Measurements from ENCODE around the gene C4orf54. TPM values are rescaled to one million over a fixed set of nuclear protein-coding genes. Genes with fewer than 3 reads are reported as not detected.

Gene C4orf54
- total RNA-seq, 1 donor from 2014 or later, result not detected

DNA sequence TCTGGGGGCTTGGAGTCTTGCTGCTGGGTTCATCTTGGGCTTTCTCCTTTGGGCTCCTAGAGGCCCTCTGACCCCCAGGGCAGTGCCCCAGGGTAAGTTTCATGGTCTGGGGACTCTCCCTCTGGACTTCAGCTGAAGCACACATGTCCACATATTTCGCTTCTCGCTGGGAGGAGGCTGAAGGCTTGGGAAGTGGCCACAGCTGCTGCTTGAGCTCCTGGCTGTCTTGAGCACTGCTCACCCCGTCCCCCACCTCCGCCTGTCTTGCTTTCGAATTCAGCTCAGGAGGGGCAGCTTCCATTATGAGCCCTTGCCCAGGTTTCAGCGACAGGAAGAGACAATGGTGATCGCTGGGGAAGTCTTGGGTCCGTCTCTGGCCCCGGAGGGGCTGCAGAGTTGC lies 3.7 kb downstream of the C4orf54 start:
- intact Hi-C loops (cut with DNase I), result no loop called here
- TF ChIP-seq, protein P1, sequence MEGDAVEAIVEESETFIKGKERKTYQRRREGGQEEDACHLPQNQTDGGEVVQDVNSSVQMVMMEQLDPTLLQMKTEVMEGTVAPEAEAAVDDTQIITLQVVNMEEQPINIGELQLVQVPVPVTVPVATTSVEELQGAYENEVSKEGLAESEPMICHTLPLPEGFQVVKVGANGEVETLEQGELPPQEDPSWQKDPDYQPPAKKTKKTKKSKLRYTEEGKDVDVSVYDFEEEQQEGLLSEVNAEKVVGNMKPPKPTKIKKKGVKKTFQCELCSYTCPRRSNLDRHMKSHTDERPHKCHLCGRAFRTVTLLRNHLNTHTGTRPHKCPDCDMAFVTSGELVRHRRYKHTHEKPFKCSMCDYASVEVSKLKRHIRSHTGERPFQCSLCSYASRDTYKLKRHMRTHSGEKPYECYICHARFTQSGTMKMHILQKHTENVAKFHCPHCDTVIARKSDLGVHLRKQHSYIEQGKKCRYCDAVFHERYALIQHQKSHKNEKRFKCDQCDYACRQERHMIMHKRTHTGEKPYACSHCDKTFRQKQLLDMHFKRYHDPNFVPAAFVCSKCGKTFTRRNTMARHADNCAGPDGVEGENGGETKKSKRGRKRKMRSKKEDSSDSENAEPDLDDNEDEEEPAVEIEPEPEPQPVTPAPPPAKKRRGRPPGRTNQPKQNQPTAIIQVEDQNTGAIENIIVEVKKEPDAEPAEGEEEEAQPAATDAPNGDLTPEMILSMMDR (IDR thresholded peaks at IDR 0.05), result no peak
- Histone ChIP-seq H3K4me1 (no peaks in the 10 kb centered on the region), H3K27ac (no peak overlapping the region), H3K36me3 (no peaks in the 10 kb centered on the region), H3K9me3 (no peaks in the 10 kb centered on the region), H3K4me3 (no peak overlapping the region), H3K27me3 (ENCODE audit: low read depth) (no peaks in the 10 kb centered on the region)
- no peak for ATAC-seq
- DNase-seq, result no peak

DNA sequence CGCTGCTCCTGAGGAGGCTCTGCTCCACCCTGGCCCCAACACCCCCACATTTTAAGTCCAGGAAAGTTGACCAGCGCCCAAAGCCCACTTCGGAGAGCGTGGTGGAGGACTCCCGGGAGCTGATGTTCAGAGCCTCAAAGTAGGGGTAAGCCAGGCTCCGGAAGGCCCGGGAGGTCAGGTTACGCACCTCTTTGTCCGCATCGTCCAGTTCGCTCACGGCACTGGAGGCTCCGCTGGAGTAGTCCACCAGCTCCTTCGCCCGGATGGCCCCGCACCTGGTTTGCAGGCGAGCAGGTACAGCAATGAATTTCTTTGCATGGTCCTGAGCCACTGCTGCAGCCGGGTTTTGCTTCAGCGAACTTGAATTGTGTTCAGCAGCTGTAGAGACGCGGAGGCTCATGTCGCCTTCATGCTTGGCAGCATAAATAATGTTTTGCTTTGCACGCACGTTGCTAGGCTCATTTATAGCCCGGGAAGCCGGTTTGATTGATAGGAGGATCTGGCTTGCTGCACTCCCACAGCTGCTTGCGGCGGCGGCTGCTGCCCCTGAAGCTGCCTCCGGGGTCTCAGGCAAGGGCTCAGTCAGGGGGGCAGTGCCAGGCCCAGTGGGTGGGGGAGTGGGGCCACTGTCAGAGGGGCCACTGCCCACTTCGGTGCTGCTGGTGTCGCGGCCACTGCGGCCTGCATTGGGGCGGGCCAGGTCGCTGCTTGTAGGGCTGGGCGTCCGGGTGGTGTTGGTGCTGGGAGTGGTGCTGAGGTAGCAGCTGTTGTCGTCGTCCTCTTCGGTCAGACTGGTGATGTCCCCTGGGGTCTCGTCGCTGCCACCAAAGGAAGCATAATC lies 4.8 kb downstream of the C4orf54 start:
- DNase-seq (peak; percentile 45), ATAC-seq (peak in 1 of 2 donors; percentile 13)
- Histone ChIP-seq H3K9me3 (no peaks in the 10 kb centered on the region), H3K27me3 (ENCODE audit: low read depth) (no peaks in the 10 kb centered on the region), H3K4me1 (no peaks in the 10 kb centered on the region), H3K36me3 (no peaks in the 10 kb centered on the region), H3K27ac (no peak overlapping the region), H3K4me3 (no peak overlapping the region)
- intact Hi-C loops (cut with DNase I), result no loop called here
- TF ChIP-seq, protein P1 (IDR thresholded peaks at IDR 0.05), result no peak

DNA sequence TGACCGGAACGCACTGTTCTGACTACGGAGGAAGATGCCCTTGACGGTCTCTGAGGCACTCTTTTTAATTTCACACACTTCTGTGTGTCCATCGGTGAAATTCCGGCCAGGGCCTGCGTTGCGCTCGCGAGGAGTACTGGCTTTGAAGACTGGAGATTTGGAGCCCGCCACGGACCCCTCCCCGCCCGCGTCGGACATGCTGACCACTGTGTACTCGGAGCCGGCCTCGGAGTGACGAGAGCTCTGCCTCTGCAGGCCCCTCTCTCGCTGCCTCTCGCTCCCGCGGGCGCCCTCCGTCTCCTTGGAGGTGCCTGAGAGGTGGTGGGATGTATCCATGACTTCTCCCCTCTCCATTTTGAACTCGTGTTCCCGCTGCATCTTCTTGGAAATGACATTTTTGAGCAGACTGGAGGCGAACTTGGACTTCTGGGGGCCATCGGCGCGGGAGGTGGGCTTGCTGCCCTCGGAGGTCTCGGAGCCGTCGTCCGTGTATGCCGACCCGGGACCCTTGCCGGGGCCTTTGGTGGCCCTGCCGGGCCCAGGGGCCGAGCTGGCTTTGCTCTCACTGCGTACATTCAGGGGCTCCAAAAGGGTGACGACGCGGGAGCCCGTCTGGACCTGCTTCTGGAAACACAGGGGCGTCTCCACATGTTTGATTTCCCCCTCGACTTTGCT lies 5.7 kb downstream of the C4orf54 start:
- peak in 1 of 2 donors; percentile 10 for ATAC-seq
- TF ChIP-seq, protein P1 (IDR thresholded peaks at IDR 0.05), result no peak
- no peaks in the 10 kb centered on the region for H3K27me3 ChIP-seq (ENCODE audit: low read depth)
- no peaks in the 10 kb centered on the region for H3K9me3 ChIP-seq
- intact Hi-C loops (cut with DNase I), result no loop called here
- DNase-seq, result peak; percentile 44
- H3K36me3 ChIP-seq, result no peaks in the 10 kb centered on the region
- H3K4me3 ChIP-seq, result no peak overlapping the region
- no peaks in the 10 kb centered on the region for H3K4me1 ChIP-seq
- no peak overlapping the region for H3K27ac ChIP-seq

GRCh38 chr4:99651016-99651769 lies 6.4 kb downstream of the C4orf54 start:
- H3K27me3 ChIP-seq (ENCODE audit: low read depth), result no peaks in the 10 kb centered on the region
- H3K36me3 ChIP-seq, result no peaks in the 10 kb centered on the region
- H3K4me3 ChIP-seq, result no peak overlapping the region
- intact Hi-C loops (cut with DNase I), result no loop called here
- H3K9me3 ChIP-seq, result no peaks in the 10 kb centered on the region
- DNase-seq (no peak), ATAC-seq (no peak)
- H3K4me1 ChIP-seq, result no peaks in the 10 kb centered on the region
- H3K27ac ChIP-seq, result no peak overlapping the region
- TF ChIP-seq, protein P1 (IDR thresholded peaks at IDR 0.05), result no peak

DNA sequence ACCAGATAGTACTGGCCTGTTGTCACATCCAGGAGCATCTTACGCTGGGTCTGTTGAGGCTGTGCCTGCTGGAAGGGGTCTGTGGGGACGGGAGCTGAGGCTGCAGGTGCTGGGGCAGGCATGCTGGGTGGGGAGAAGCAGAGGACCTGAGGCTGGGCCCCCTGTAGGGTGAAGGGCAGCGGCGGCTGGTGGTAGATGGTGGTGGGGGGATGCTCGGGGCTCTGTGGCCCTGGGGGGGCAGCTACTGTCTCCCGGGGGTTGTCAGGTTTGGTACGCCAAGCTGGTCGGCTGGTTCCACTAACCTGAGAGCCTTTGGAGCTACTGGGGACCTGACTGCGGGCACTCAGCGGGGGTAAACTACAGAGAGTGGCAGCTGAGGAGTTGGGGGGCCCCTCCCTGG lies 7.8 kb downstream of the C4orf54 start:
- intact Hi-C loops (cut with DNase I), result no loop called here
- no peaks in the 10 kb centered on the region for H3K4me1 ChIP-seq
- no peak for DNase-seq
- no peaks in the 10 kb centered on the region for H3K36me3 ChIP-seq
- no peaks in the 10 kb centered on the region for H3K9me3 ChIP-seq
- H3K27me3 ChIP-seq (ENCODE audit: low read depth), result no peaks in the 10 kb centered on the region
- no peak overlapping the region for H3K4me3 ChIP-seq
- no peak for ATAC-seq
- H3K27ac ChIP-seq, result no peak overlapping the region
- TF ChIP-seq, protein P1 (IDR thresholded peaks at IDR 0.05), result no peak

All from lower lobe of right lung (tissue), 2 donors.